ENCODE data around the gene ATG5. TPM values are rescaled to one million over a fixed set of nuclear protein-coding genes. Genes with fewer than 3 reads are reported as not detected.

Gene ATG5
- polyA plus RNA-seq, 1 of the 3 experiments (the other 2 are of a cell fraction), result 15.5 TPM

DNA sequence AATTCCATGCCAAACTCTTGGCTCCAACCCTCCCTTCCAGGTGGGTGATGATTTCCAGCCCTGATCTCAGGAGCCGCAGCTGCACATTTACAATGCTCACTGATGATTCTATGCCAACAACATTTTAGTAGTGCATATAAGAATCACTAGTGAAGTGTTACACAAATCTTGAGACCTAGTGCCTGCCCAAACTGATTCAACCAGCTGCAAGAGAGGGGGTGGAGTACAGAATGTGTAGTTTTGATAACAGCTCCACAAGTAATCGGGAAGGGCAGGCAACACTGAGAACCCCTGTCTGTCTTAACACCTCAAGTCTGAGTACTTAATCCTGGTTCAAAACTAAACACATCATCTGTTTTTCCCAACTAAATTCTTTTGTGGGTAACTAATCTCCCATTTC is 147.8 kb downstream of the ATG5 start:
- Histone ChIP-seq H3K4me1 (ENCODE audit: control insufficient read depth in 1 of 2, insufficient read depth in 2 of 2, low read depth in 1 of 2, low read length in 1 of 2) (peaks cover 0 to 13% of the 10 kb centered on the region in 2 experiments; a peak in 1 of 4 replicates), H3K4me2 (no peak overlapping the region), H3K79me2 (ENCODE audit: insufficient read depth) (no peaks in the 10 kb centered on the region), H3K27me3 (ENCODE audit: insufficient read depth) (no peaks in the 10 kb centered on the region), H3K27ac (ENCODE audit: low read depth in 2 of 2, low read length in 1 of 2) (no peak overlapping the region), H3K9ac (no peak overlapping the region), H3K9me2 (no peaks in the 10 kb centered on the region), H3K9me3 (no peaks in the 10 kb centered on the region), H4K20me1 (ENCODE audit: insufficient read depth) (no peaks in the 10 kb centered on the region), H3K4me3 (ENCODE audit: low read depth in 2 of 2, low read length in 1 of 2) (no peak overlapping the region), H2AFZ (ENCODE audit: low read depth) (no peak overlapping the region), H3F3A (replicated peaks; ENCODE audit: insufficient read depth) (peaks cover 24% of the 10 kb centered on the region), H3K36me3 (replicated peaks in 1 of 2; ENCODE audit: control insufficient read depth in 1 of 2, insufficient read depth in 2 of 2, low read length in 1 of 2) (no peaks in the 10 kb centered on the region)
- no peak for DNase-seq
- WGBS (ENCODE audit: low lambda C conversion rate), result 90% methylated on average over 2 of the region's 2 CpGs
- ChIA-PET POLR2A (no interaction called here), CTCF (interaction anchor here (1.3 kb wide), 1 partner anchor 45 kb away, joined by 3 read pairs; no protein-coding TSS in a partner anchor)
- TF ChIP-seq JUND (IDR thresholded peaks at IDR 0.05), result no peak
- no peak for TF ChIP-seq MEF2A (IDR thresholded peaks at IDR 0.05; ENCODE audit: borderline replicate concordance, low read depth)
- no peak for TF ChIP-seq RCOR1 (IDR thresholded peaks at IDR 0.05; ENCODE audit: low read length)
- TF ChIP-seq, protein P1, sequence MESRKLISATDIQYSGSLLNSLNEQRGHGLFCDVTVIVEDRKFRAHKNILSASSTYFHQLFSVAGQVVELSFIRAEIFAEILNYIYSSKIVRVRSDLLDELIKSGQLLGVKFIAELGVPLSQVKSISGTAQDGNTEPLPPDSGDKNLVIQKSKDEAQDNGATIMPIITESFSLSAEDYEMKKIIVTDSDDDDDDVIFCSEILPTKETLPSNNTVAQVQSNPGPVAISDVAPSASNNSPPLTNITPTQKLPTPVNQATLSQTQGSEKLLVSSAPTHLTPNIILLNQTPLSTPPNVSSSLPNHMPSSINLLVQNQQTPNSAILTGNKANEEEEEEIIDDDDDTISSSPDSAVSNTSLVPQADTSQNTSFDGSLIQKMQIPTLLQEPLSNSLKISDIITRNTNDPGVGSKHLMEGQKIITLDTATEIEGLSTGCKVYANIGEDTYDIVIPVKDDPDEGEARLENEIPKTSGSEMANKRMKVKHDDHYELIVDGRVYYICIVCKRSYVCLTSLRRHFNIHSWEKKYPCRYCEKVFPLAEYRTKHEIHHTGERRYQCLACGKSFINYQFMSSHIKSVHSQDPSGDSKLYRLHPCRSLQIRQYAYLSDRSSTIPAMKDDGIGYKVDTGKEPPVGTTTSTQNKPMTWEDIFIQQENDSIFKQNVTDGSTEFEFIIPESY (IDR thresholded peaks at IDR 0.05; ENCODE audit: borderline replicate concordance, low read depth), result no peak
- TF ChIP-seq, protein P2, sequence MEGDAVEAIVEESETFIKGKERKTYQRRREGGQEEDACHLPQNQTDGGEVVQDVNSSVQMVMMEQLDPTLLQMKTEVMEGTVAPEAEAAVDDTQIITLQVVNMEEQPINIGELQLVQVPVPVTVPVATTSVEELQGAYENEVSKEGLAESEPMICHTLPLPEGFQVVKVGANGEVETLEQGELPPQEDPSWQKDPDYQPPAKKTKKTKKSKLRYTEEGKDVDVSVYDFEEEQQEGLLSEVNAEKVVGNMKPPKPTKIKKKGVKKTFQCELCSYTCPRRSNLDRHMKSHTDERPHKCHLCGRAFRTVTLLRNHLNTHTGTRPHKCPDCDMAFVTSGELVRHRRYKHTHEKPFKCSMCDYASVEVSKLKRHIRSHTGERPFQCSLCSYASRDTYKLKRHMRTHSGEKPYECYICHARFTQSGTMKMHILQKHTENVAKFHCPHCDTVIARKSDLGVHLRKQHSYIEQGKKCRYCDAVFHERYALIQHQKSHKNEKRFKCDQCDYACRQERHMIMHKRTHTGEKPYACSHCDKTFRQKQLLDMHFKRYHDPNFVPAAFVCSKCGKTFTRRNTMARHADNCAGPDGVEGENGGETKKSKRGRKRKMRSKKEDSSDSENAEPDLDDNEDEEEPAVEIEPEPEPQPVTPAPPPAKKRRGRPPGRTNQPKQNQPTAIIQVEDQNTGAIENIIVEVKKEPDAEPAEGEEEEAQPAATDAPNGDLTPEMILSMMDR (IDR thresholded peaks at IDR 0.05), result no peak
- no peak for TF ChIP-seq NFIC (IDR thresholded peaks at IDR 0.05; ENCODE audit: borderline replicate concordance)
- TF ChIP-seq TCF12 (IDR thresholded peaks at IDR 0.05), result no peak
- no peak for TF ChIP-seq TEAD4 (IDR thresholded peaks at IDR 0.05; ENCODE audit: borderline replicate concordance, insufficient read depth)
- TF ChIP-seq EP300 (IDR thresholded peaks at IDR 0.05; ENCODE audit: borderline replicate concordance in 1 of 2, low read depth in 1 of 2, low read length in 1 of 2), result no peak
- TF ChIP-seq TAF1 (IDR thresholded peaks at IDR 0.05; ENCODE audit: borderline replicate concordance, low read depth, low read length), result no peak
- no peak for TF ChIP-seq FOSL2 (IDR thresholded peaks at IDR 0.05; ENCODE audit: borderline replicate concordance, low read depth)
- no peak for TF ChIP-seq GABPA (IDR thresholded peaks at IDR 0.05; ENCODE audit: low read depth)
- TF ChIP-seq ELF1 (IDR thresholded peaks at IDR 0.05), result no peak
- TF ChIP-seq, protein P3, sequence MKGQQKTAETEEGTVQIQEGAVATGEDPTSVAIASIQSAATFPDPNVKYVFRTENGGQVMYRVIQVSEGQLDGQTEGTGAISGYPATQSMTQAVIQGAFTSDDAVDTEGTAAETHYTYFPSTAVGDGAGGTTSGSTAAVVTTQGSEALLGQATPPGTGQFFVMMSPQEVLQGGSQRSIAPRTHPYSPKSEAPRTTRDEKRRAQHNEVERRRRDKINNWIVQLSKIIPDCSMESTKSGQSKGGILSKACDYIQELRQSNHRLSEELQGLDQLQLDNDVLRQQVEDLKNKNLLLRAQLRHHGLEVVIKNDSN (IDR thresholded peaks at IDR 0.05; ENCODE audit: borderline replicate concordance, low read depth), result no peak
- no peak for TF ChIP-seq GATA2 (CRISPR knock-in tag; IDR thresholded peaks at IDR 0.05)
- TF ChIP-seq RFX5 (IDR thresholded peaks at IDR 0.05; ENCODE audit: low read length), result no peak

Data from SK-N-SH (cell line).